Erythroblast (primary cell): ENCODE measurements around the gene CHN2.

Source experiments
- GATA1 ChIP-seq: IDR thresholded peaks from 2 replicates; pipeline ENCODE4 v1.6.1; 2011; ENCODE audit warnings: low read depth, mild to moderate bottlenecking, control low read depth, low read length, moderate library complexity
- POLR2A ChIP-seq: IDR thresholded peaks from 2 replicates; pipeline ENCODE4 v1.6.1; 2011; ENCODE audit warnings: mild to moderate bottlenecking, low read length

DNA sequence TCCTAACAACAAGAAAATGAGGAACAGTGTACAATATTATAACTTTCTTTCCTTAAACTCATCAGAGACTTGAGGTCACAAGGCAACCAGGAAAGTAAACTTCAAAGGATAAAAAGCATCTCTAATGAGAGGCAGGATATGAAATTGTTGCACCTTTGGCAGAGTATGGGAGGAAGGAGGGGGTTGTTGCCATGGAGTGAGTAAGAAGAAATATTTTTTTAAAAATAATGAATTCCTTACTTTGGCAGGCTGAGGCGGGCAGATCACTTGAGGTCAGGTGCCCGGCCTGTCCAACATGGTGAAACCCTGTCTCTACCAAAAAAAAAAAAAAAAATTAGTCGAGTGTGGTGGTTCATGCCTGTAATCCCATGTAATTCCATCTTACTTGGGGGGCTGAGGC, 21.1 kb upstream of the CHN2 start:
- no peak for TF ChIP-seq POLR2A
- TF ChIP-seq GATA1: no peak
